ENCODE measurements around the gene FAM237B. TPM values are rescaled to one million over a fixed set of nuclear protein-coding genes. Genes with fewer than 3 reads are reported as not detected.

The FAM237B gene
- total and polyA plus RNA-seq, 2 of the 13 experiments (the other 11 are each of a cell fraction or from before 2014, with no cell fraction given), result not detected

DNA sequence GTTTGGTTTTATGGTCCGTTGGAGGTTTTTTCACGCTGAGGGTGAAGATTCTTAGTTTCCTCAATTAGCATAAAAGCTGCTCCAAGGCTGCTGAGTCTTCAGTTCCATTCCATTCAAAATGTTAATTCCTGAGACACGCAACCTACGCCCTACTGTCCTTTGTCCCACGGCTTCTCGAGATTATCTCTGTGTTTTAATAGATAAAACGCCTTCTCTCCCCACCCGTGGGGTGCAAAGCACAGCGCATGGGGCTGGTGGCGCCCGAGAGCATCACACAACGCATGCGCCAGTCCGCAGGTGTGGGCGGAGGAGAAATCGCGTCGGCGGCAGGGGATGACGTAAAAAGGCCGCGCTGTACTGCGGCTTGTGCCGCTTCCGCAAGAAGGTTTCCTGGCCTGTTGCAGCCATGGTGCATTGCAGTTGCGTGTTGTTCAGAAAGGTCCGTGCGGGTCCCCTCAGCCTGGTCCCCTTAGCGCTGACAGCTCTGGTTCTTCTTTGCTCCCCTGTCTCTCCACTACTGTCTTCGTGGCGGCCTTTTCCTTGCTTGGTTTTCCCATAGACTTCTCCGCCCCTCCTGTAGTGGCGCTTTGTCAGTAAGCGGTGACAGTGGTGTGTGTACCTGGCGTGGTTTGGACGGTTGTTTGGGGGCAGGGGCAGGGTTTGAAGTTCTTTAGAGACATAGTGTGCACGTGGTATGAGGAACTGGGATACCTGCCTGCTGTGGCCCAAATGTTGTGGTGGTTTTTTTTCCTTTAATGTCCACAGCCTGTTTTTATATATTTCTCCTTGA is 25.4 kb upstream of the FAM237B start, which contains the start of gene GTPBP10 (continued):
- TF ChIP-seq, protein P1, sequence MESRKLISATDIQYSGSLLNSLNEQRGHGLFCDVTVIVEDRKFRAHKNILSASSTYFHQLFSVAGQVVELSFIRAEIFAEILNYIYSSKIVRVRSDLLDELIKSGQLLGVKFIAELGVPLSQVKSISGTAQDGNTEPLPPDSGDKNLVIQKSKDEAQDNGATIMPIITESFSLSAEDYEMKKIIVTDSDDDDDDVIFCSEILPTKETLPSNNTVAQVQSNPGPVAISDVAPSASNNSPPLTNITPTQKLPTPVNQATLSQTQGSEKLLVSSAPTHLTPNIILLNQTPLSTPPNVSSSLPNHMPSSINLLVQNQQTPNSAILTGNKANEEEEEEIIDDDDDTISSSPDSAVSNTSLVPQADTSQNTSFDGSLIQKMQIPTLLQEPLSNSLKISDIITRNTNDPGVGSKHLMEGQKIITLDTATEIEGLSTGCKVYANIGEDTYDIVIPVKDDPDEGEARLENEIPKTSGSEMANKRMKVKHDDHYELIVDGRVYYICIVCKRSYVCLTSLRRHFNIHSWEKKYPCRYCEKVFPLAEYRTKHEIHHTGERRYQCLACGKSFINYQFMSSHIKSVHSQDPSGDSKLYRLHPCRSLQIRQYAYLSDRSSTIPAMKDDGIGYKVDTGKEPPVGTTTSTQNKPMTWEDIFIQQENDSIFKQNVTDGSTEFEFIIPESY (CRISPR knock-in tag; IDR thresholded peaks at IDR 0.05), result peak; percentile 16; the same call in 1 of the 2 replicates
- TF ChIP-seq ZNF784 (CRISPR knock-in tag; IDR thresholded peaks at IDR 0.05; ENCODE audit: borderline replicate concordance) (peak; percentile 55; the same call in 1 of the 2 replicates), SP1 (IDR thresholded peaks at IDR 0.05) (no peak), SP1 (CRISPR knock-in tag; IDR thresholded peaks at IDR 0.05) (peak; percentile 78), ZNF382 (CRISPR knock-in tag; IDR thresholded peaks at IDR 0.05; ENCODE audit: borderline replicate concordance) (no peak), ZBTB40 (IDR thresholded peaks at IDR 0.05) (no peak), ZBTB40 (CRISPR knock-in tag; IDR thresholded peaks at IDR 0.05) (no peak), HOXA5 (CRISPR knock-in tag; IDR thresholded peaks at IDR 0.05) (0 out of 2 replicates have a peak, but pooled peaks have one; percentile 25), NR2F1 (CRISPR knock-in tag; IDR thresholded peaks at IDR 0.05) (no peak), JUNB (CRISPR knock-in tag; IDR thresholded peaks at IDR 0.05; ENCODE audit: borderline replicate concordance) (no peak)
- TF ChIP-seq, protein P2, sequence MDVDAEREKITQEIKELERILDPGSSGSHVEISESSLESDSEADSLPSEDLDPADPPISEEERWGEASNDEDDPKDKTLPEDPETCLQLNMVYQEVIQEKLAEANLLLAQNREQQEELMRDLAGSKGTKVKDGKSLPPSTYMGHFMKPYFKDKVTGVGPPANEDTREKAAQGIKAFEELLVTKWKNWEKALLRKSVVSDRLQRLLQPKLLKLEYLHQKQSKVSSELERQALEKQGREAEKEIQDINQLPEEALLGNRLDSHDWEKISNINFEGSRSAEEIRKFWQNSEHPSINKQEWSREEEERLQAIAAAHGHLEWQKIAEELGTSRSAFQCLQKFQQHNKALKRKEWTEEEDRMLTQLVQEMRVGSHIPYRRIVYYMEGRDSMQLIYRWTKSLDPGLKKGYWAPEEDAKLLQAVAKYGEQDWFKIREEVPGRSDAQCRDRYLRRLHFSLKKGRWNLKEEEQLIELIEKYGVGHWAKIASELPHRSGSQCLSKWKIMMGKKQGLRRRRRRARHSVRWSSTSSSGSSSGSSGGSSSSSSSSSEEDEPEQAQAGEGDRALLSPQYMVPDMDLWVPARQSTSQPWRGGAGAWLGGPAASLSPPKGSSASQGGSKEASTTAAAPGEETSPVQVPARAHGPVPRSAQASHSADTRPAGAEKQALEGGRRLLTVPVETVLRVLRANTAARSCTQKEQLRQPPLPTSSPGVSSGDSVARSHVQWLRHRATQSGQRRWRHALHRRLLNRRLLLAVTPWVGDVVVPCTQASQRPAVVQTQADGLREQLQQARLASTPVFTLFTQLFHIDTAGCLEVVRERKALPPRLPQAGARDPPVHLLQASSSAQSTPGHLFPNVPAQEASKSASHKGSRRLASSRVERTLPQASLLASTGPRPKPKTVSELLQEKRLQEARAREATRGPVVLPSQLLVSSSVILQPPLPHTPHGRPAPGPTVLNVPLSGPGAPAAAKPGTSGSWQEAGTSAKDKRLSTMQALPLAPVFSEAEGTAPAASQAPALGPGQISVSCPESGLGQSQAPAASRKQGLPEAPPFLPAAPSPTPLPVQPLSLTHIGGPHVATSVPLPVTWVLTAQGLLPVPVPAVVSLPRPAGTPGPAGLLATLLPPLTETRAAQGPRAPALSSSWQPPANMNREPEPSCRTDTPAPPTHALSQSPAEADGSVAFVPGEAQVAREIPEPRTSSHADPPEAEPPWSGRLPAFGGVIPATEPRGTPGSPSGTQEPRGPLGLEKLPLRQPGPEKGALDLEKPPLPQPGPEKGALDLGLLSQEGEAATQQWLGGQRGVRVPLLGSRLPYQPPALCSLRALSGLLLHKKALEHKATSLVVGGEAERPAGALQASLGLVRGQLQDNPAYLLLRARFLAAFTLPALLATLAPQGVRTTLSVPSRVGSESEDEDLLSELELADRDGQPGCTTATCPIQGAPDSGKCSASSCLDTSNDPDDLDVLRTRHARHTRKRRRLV (CRISPR knock-in tag; IDR thresholded peaks at IDR 0.05), result peak; percentile 81
